SU-DHL-6 (cell line): Measurements from ENCODE around the gene TPP1.

Source experiments
- H2AFZ ChIP-seq: fragments of 200-600 bp; sonication (generic); 2 replicates; pipeline ENCODE4 v1.6.1; 2014; ENCODE audit warnings: low read depth, mild to moderate bottlenecking, moderate library complexity, mixed read lengths, antibody characterized with exemption, low read length; ENCODE audit not compliant: severe bottlenecking
- H3F3A ChIP-seq: fragments of 200-600 bp; shearing (Covaris generic); 2 replicates; pipeline ENCODE4 v1.6.0; 2016; ENCODE audit warnings: antibody characterized with exemption, mild to moderate bottlenecking; ENCODE audit not compliant: insufficient read depth
- H3K27ac ChIP-seq: fragments of 200-600 bp; sonication (generic); 2 replicates; pipeline ENCODE4 v1.5.1; 2016; ENCODE audit warnings: low read depth, mild to moderate bottlenecking, low read length, moderate library complexity, mixed read lengths
- H3K27me3 ChIP-seq: fragments of 200-600 bp; sonication (generic), shearing (Covaris generic); 2 replicates; pipeline ENCODE4 v1.6.0; 2014; ENCODE audit warnings: mild to moderate bottlenecking, low read length
- H3K36me3 ChIP-seq: fragments of 200-600 bp; sonication (generic); 2 replicates; pipeline ENCODE4 v1.6.1; 2014; ENCODE audit warnings: mild to moderate bottlenecking, low read length, mixed read lengths
- H3K4me2 ChIP-seq: fragments of 300-600, 200-600 bp; shearing (Covaris generic), sonication (generic); 2 replicates; pipeline ENCODE4 v1.6.0; 2014; ENCODE audit warnings: low read length, low read depth, mild to moderate bottlenecking; ENCODE audit not compliant: poor library complexity, severe bottlenecking
- H3K4me3 ChIP-seq: fragments of 200-600 bp; sonication (generic); 2 replicates; pipeline ENCODE4 v1.5.1; 2014; ENCODE audit warnings: antibody characterized with exemption, low read length, mild to moderate bottlenecking, mixed read lengths; ENCODE audit not compliant: insufficient read depth, poor library complexity, severe bottlenecking
- H3K79me2 ChIP-seq: fragments of 200-600 bp; sonication (generic); 2 replicates; pipeline ENCODE4 v1.6.1; 2014; ENCODE audit warnings: mild to moderate bottlenecking, low read length, moderate library complexity; ENCODE audit not compliant: insufficient read depth
- H3K9ac ChIP-seq: fragments of 200-600 bp; sonication (generic); 2 replicates; pipeline ENCODE4 v1.7.0; 2014; ENCODE audit warnings: mild to moderate bottlenecking, low read length
- H3K9me2 ChIP-seq: fragments of 200-600 bp; sonication (generic); replicated peaks from 2 replicates; pipeline ENCODE4 v1.6.1; 2014; ENCODE audit warnings: low read length; ENCODE audit not compliant: insufficient read depth
- H3K9me3 ChIP-seq: fragments of 200-600 bp; sonication (generic); 2 replicates; pipeline ENCODE4 v1.6.1; 2014; ENCODE audit warnings: low read length, mixed read lengths; ENCODE audit not compliant: insufficient read depth
- H4K20me1 ChIP-seq: fragments of 200-600 bp; sonication (generic); 2 replicates; pipeline ENCODE4 v1.6.1; 2014; ENCODE audit warnings: low read depth, mild to moderate bottlenecking, antibody characterized with exemption, low read length, moderate library complexity, mixed read lengths
- EZH2phosphoT487 ChIP-seq: fragments of 200-600 bp; sonication (generic), shearing (Covaris generic); conservative IDR thresholded peaks from 2 replicates; pipeline ENCODE4 v1.6.1; 2018; ENCODE audit warnings: mild to moderate bottlenecking, antibody characterized with exemption, low read length, moderate library complexity, mixed read lengths
- TF ChIP-seq, protein P1 (sequence below): fragments of 200-600 bp; sonication (generic); IDR thresholded peaks from one replicate; pipeline ENCODE4 v1.5.1; 2017; ENCODE audit warnings: antibody characterized with exemption, mild to moderate bottlenecking, low read length, moderate library complexity; ENCODE audit not compliant: insufficient read depth, poor library complexity, severe bottlenecking

The TPP1 gene

DNA sequence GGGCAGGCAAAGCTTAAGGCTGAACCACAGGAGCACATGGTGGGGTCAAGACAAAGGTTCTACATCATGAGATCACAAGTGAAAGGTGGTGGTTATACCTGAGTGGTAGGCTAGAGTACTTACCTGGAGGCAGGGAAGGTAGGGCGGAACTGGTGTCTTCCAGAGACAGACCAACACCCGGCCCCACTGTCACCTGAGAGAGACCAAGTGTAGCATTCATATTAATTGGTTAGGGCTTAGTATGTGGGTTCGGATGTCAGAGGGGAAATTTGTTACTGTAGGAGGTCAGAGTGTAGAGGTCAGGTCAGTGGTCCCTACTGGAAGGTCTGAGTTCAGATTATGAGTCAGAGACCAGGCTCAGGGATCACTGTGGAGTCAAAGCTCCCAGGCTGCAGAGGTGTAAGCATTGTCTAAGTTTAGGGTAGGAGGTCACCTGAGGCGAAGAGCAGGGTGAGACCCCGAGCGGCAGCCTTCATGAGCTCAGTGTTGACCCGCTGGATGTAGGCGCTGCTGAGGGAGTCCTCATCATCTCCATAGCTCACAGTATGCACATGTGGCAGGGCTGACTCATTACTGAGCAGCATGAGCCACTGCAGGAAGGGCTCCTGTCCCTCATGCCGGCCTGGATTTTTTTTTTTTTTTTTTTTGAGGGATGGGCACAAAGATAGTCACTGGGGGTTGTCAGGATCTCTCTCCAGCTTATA is 3.2 kb downstream of the TPP1 start:
- no peak overlapping the region for H3K4me2 ChIP-seq
- no peaks in the 10 kb centered on the region for H3K36me3 ChIP-seq
- TF ChIP-seq, protein P1, sequence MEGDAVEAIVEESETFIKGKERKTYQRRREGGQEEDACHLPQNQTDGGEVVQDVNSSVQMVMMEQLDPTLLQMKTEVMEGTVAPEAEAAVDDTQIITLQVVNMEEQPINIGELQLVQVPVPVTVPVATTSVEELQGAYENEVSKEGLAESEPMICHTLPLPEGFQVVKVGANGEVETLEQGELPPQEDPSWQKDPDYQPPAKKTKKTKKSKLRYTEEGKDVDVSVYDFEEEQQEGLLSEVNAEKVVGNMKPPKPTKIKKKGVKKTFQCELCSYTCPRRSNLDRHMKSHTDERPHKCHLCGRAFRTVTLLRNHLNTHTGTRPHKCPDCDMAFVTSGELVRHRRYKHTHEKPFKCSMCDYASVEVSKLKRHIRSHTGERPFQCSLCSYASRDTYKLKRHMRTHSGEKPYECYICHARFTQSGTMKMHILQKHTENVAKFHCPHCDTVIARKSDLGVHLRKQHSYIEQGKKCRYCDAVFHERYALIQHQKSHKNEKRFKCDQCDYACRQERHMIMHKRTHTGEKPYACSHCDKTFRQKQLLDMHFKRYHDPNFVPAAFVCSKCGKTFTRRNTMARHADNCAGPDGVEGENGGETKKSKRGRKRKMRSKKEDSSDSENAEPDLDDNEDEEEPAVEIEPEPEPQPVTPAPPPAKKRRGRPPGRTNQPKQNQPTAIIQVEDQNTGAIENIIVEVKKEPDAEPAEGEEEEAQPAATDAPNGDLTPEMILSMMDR, result no peak
- no peak for TF ChIP-seq EZH2phosphoT487

DNA sequence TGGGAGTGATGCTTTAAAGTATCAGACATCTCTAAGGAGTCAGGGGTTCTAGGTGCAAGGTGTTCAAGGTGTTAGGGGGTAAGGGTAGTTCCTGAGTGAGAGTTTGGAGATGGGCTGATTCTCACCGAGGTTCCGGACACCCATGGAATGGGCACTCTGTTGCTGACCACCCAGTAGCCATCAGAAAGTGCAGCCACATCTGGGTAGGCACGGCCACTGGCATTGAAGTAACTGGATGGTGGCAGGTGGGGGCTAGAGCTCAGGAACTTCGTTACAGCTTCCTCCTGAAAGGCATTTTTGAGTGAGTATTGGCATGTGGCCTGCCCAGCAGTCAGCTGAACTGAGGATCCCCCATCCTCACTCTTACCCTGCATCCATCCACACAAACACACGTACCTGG is 4.2 kb downstream of the TPP1 start:
- TF ChIP-seq EZH2phosphoT487, result no peak
- TF ChIP-seq, protein P1, result no peak
- Histone ChIP-seq H3F3A (peaks cover 11% of the 10 kb centered on the region), H3K9me2 (no peaks in the 10 kb centered on the region), H3K79me2 (peaks cover 18% of the 10 kb centered on the region), H3K4me2 (no peak overlapping the region), H3K4me3 (no peak overlapping the region), H4K20me1 (no peaks in the 10 kb centered on the region), H3K27me3 (no peaks in the 10 kb centered on the region), H3K27ac (no peak overlapping the region), H3K9me3 (no peaks in the 10 kb centered on the region), H3K9ac (no peak overlapping the region), H3K36me3 (no peaks in the 10 kb centered on the region), H2AFZ (no peak overlapping the region)

More for the DNA sequence above, 3.2 kb downstream of the TPP1 start:
- H3K79me2 ChIP-seq, result peaks cover 17% of the 10 kb centered on the region
- no peaks in the 10 kb centered on the region for H3K27me3 ChIP-seq
- no peak overlapping the region for H2AFZ ChIP-seq
- H3K27ac ChIP-seq, result no peak overlapping the region
- H3K9me2 ChIP-seq, result no peaks in the 10 kb centered on the region
- no peak overlapping the region for H3K9ac ChIP-seq
- H3F3A ChIP-seq, result peaks cover 11% of the 10 kb centered on the region
- no peaks in the 10 kb centered on the region for H3K9me3 ChIP-seq
- no peaks in the 10 kb centered on the region for H4K20me1 ChIP-seq
- H3K4me3 ChIP-seq, result no peak overlapping the region

DNA sequence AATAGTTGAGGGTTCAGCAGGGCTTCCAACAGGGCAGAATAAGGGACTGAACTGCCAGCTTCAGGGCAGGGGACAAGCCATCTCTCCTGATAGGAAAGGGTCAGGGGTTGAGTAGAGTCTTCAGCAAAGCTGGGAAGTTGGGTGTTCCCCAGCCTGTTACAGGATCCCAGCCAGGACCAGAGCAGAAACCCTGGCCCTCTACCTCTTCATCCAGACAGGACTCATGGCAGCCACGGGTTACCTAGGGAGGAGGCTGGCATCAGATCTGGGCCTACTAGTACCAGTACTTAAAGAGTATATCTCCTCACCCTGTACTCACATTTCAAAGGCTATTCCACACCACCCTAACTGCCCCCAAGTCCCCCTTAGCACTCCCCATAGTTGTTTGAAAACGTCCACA is 4.8 kb downstream of the TPP1 start:
- TF ChIP-seq EZH2phosphoT487, result no peak
- TF ChIP-seq, protein P1, result no peak
- H3K4me3 ChIP-seq, result no peak overlapping the region
- H3K36me3 ChIP-seq, result no peaks in the 10 kb centered on the region

More for the DNA sequence above, 4.8 kb downstream of the TPP1 start:
- no peaks in the 10 kb centered on the region for H4K20me1 ChIP-seq
- no peak overlapping the region for H3K27ac ChIP-seq
- no peak overlapping the region for H3K4me2 ChIP-seq
- H3F3A ChIP-seq, result peaks cover 11% of the 10 kb centered on the region
- H3K9me2 ChIP-seq, result no peaks in the 10 kb centered on the region
- no peak overlapping the region for H2AFZ ChIP-seq
- no peak overlapping the region for H3K9ac ChIP-seq
- H3K79me2 ChIP-seq, result peaks cover 18% of the 10 kb centered on the region
- H3K9me3 ChIP-seq, result no peaks in the 10 kb centered on the region
- H3K27me3 ChIP-seq, result no peaks in the 10 kb centered on the region
